HepG2 (cell line): Measurements from ENCODE around the gene RIT2.

Experiments
- ESRRA ChIP-seq: sonication (generic); formaldehyde crosslinking; IDR thresholded peaks from 2 replicates; pipeline ENCODE4 v1.5.1; 2020; ENCODE audit warnings: mild to moderate bottlenecking, low read depth, missing genetic modification reagents
- IRF2 ChIP-seq: IDR thresholded peaks from 2 replicates; pipeline ENCODE4 v1.6.1; 2018; ENCODE audit warnings: missing genetic modification reagents, missing compliant biosample characterization
- JUND ChIP-seq: sonication (generic); formaldehyde crosslinking; IDR thresholded peaks from 2 replicates; pipeline ENCODE4 v1.8.0; 2022; ENCODE audit warnings: mild to moderate bottlenecking, missing genetic modification reagents
- POLR2A ChIP-seq, 2 experiments: IDR thresholded peaks; 2 replicates each; pipeline ENCODE4 v1.6.1; 2011; ENCODE audit warnings: low read depth in 2 of 2, low read length in 2 of 2, mild to moderate bottlenecking in 1 of 2, moderate library complexity in 1 of 2; ENCODE audit not compliant: insufficient read depth in 1 of 2
- SP1 ChIP-seq, 2 experiments: fragments of 450-650 bp in 1 of 2; sonication (generic) in 1 of 2; formaldehyde crosslinking in 1 of 2; IDR thresholded peaks; 2 replicates each; pipeline versions ENCODE4 v1.4.0 to v1.6.1; 2016 to 2020; ENCODE audit warnings: missing genetic modification reagents in 1 of 2
- ZNF652 ChIP-seq: IDR thresholded peaks from 2 replicates; pipeline ENCODE4 v1.6.1; 2016; ENCODE audit warnings: low read depth, borderline replicate concordance
- ZSCAN29 ChIP-seq: sonication (generic); formaldehyde crosslinking; conservative IDR thresholded peaks from 2 replicates; pipeline ENCODE4 v1.4.0; 2020; ENCODE audit warnings: mild to moderate bottlenecking, missing genetic modification reagents
- TF ChIP-seq, protein P1 (sequence below): sonication (generic); formaldehyde crosslinking; IDR thresholded peaks from 2 replicates; pipeline ENCODE4 v1.5.0; 2020; ENCODE audit warnings: mild to moderate bottlenecking, missing genetic modification reagents, moderate library complexity
- TF ChIP-seq, protein P2 (sequence below): sonication (generic); formaldehyde crosslinking; IDR thresholded peaks from 2 replicates; pipeline ENCODE4 v1.4.0; 2020; ENCODE audit warnings: missing genetic modification reagents, mild to moderate bottlenecking, borderline replicate concordance
- TF ChIP-seq, protein P3 (sequence below): sonication (generic); formaldehyde crosslinking; IDR thresholded peaks from 2 replicates; pipeline ENCODE4 v1.4.0; 2020; ENCODE audit warnings: missing genetic modification reagents

DNA sequence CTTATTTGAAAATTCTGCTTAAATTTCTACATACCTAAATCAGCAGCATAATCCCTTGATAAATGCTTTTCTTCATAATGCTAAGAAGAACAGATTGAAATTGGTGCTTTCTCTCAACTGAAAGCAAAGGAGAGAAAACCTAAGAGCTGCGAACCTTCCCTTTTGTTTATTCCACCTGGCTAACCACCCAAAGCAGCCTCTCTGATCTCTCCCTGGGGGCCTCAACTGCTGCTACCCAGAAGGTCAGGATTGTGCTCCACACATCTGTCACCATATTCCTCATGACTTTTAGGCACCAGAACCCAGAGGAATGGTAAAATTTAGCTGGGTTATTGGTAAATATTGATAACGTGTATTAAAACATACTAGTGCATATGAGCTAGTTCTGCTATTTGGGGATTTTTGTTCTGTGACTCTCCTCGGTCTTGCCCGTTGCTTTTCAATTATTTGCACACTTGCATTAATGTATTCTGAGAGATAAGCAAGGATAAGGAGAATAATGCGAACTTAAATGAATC is 334.1 kb downstream of the RIT2 start:
- no peak for TF ChIP-seq IRF2 (CRISPR knock-in tag)
- TF ChIP-seq JUND (CRISPR knock-in tag), result no peak
- TF ChIP-seq SP1 (IDR thresholded peaks at IDR 0.05), result no peak
- no peak for TF ChIP-seq SP1 (CRISPR knock-in tag; IDR thresholded peaks at IDR 0.05)
- TF ChIP-seq, protein P1, sequence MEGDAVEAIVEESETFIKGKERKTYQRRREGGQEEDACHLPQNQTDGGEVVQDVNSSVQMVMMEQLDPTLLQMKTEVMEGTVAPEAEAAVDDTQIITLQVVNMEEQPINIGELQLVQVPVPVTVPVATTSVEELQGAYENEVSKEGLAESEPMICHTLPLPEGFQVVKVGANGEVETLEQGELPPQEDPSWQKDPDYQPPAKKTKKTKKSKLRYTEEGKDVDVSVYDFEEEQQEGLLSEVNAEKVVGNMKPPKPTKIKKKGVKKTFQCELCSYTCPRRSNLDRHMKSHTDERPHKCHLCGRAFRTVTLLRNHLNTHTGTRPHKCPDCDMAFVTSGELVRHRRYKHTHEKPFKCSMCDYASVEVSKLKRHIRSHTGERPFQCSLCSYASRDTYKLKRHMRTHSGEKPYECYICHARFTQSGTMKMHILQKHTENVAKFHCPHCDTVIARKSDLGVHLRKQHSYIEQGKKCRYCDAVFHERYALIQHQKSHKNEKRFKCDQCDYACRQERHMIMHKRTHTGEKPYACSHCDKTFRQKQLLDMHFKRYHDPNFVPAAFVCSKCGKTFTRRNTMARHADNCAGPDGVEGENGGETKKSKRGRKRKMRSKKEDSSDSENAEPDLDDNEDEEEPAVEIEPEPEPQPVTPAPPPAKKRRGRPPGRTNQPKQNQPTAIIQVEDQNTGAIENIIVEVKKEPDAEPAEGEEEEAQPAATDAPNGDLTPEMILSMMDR (CRISPR knock-in tag), result no peak
- no peak for TF ChIP-seq POLR2A (IDR thresholded peaks at IDR 0.05; ENCODE audit: insufficient read depth in 1 of 2, low read depth in 2 of 2, low read length in 2 of 2)
- TF ChIP-seq, protein P2, sequence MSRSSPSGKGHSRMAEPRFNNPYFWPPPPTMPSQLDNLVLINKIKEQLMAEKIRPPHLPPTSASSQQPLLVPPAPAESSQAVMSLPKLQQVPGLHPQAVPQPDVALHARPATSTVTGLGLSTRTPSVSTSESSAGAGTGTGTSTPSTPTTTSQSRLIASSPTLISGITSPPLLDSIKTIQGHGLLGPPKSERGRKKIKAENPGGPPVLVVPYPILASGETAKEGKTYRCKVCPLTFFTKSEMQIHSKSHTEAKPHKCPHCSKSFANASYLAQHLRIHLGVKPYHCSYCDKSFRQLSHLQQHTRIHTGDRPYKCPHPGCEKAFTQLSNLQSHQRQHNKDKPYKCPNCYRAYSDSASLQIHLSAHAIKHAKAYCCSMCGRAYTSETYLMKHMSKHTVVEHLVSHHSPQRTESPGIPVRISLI (CRISPR knock-in tag), result no peak
- TF ChIP-seq ZSCAN29 (CRISPR knock-in tag), result no peak
- TF ChIP-seq, protein P3, sequence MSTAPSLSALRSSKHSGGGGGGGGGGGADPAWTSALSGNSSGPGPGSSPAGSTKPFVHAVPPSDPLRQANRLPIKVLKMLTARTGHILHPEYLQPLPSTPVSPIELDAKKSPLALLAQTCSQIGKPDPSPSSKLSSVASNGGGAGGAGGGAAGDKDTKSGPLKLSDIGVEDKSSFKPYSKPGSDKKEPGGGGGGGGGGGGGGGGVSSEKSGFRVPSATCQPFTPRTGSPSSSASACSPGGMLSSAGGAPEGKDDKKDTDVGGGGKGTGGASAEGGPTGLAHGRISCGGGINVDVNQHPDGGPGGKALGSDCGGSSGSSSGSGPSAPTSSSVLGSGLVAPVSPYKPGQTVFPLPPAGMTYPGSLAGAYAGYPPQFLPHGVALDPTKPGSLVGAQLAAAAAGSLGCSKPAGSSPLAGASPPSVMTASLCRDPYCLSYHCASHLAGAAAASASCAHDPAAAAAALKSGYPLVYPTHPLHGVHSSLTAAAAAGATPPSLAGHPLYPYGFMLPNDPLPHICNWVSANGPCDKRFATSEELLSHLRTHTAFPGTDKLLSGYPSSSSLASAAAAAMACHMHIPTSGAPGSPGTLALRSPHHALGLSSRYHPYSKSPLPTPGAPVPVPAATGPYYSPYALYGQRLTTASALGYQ (CRISPR knock-in tag), result no peak
- TF ChIP-seq ZNF652 (CRISPR knock-in tag), result no peak
- TF ChIP-seq ESRRA (CRISPR knock-in tag), result no peak
